Retinal pigment epithelial cell (primary cell): ENCODE data around the gene TNPO2.

Experiments
- DNase-seq: peaks from one replicate; pipeline ENCODE4 v3.0.0-alpha.2; 2010; ENCODE audit warnings: low read depth
- H3K4me3 ChIP-seq: 2 replicates; pipeline ENCODE4 v1.5.1; 2011; ENCODE audit warnings: mild to moderate bottlenecking, low read length, control low read depth, moderate library complexity
- CTCF ChIP-seq: conservative IDR thresholded peaks from 2 replicates; pipeline ENCODE4 v1.5.1; 2011; ENCODE audit warnings: low read depth, low read length, control low read depth, inconsistent platforms

TNPO2 gene

GRCh38 chr19:12675399-12675798 is 48.3 kb downstream of the TNPO2 start:
- no peak for TF ChIP-seq CTCF
- no peak for DNase-seq
- H3K4me3 ChIP-seq: no peak overlapping the region

- DNase-seq: no peak
- no peak for TF ChIP-seq CTCF
- H3K4me3 ChIP-seq: no peak overlapping the region
Measured at GRCh38 chr19:12672744-12673143, 51.0 kb downstream of the TNPO2 start.

GRCh38 chr19:12670159-12670928 is 53.4 kb downstream of the TNPO2 start:
- H3K4me3 ChIP-seq: peak overlapping the region; percentile 96
- TF ChIP-seq CTCF: no peak
- DNase-seq: no peak

- TF ChIP-seq CTCF: no peak
- H3K4me3 ChIP-seq: peak overlapping the region; percentile 96
- DNase-seq: peak; percentile 48
Measured at GRCh38 chr19:12669270-12670158, 54.2 kb downstream of the TNPO2 start.

GRCh38 chr19:12668932-12669269 is 54.8 kb downstream of the TNPO2 start:
- peak overlapping the region; percentile 96 for H3K4me3 ChIP-seq
- TF ChIP-seq CTCF: no peak
- DNase-seq: no peak

GRCh38 chr19:12668346-12668745 is 55.4 kb downstream of the TNPO2 start:
- peak overlapping the region; percentile 96 for H3K4me3 ChIP-seq
- no peak for TF ChIP-seq CTCF
- no peak for DNase-seq
